Neuronal stem cell (in vitro differentiated cells): ENCODE measurements around the gene TIMM10.

ENCODE experiments used
- DNase-seq: peaks from one replicate; pipeline ENCODE4 v3.0.0-alpha.2; 2013; ENCODE audit warnings: low spot score
- H2AFZ ChIP-seq: one replicate; pipeline ENCODE4 v1.6.1; 2013; ENCODE audit warnings: mild to moderate bottlenecking, low read length, inconsistent platforms
- H2AK5ac ChIP-seq: 2 replicates; pipeline ENCODE4 v1.6.1; 2013; ENCODE audit warnings: low read depth, mild to moderate bottlenecking, inconsistent platforms, low read length, moderate library complexity, mixed read lengths
- H2BK120ac ChIP-seq: 2 replicates; pipeline ENCODE4 v1.6.1; 2013; ENCODE audit warnings: low read depth, mild to moderate bottlenecking, inconsistent platforms, low read length, moderate library complexity, mixed read lengths
- H2BK12ac ChIP-seq: one replicate; pipeline ENCODE4 v1.6.1; 2013; ENCODE audit warnings: low read length, inconsistent platforms
- H2BK15ac ChIP-seq: 2 replicates; pipeline ENCODE4 v1.6.1; 2013; ENCODE audit warnings: mild to moderate bottlenecking, low read length, inconsistent platforms, mixed read lengths
- H2BK5ac ChIP-seq: one replicate; pipeline ENCODE4 v1.6.1; 2013; ENCODE audit warnings: inconsistent platforms, mild to moderate bottlenecking, low read length, moderate library complexity
- H3K14ac ChIP-seq: one replicate; pipeline ENCODE4 v1.6.1; 2013; ENCODE audit warnings: low read length, inconsistent platforms
- H3K18ac ChIP-seq: 2 replicates; pipeline ENCODE4 v1.6.1; 2013; ENCODE audit warnings: low read length, inconsistent platforms
- H3K23ac ChIP-seq: 2 replicates; pipeline ENCODE4 v1.6.1; 2013; ENCODE audit warnings: low read depth, mild to moderate bottlenecking, mixed read lengths, low read length, inconsistent platforms; ENCODE audit not compliant: poor library complexity
- H3K27ac ChIP-seq: replicated peaks from 3 replicates; pipeline ENCODE4 v1.5.1; 2013; ENCODE audit warnings: low read length, inconsistent platforms
- H3K27me3 ChIP-seq, 3 experiments: 2 replicates each; pipeline ENCODE4 v1.6.1; 2013; ENCODE audit warnings: low read length in 3 of 3, mild to moderate bottlenecking in 2 of 3, inconsistent platforms in 1 of 3, low read depth in 1 of 3, mixed read lengths in 1 of 3, moderate library complexity in 1 of 3; ENCODE audit not compliant: control insufficient read depth in 3 of 3, insufficient read depth in 3 of 3
- H3K36me3 ChIP-seq, 2 donors: replicated peaks in 1 of 2; 2 replicates each; pipeline ENCODE4 v1.6.1; 2013; ENCODE audit warnings: low read length in 2 of 2; ENCODE audit not compliant: control insufficient read depth in 2 of 2, insufficient read depth in 2 of 2
- H3K4ac ChIP-seq: 2 replicates; pipeline ENCODE4 v1.6.1; 2013; ENCODE audit warnings: inconsistent platforms, mild to moderate bottlenecking, low read length, moderate library complexity
- H3K4me1 ChIP-seq, 2 donors: 1 replicate in 1 of 2; 2 replicates in 1 of 2; pipeline ENCODE4 v1.6.1; 2013; ENCODE audit warnings: low read length in 2 of 2, low read depth in 1 of 2; ENCODE audit not compliant: control insufficient read depth in 2 of 2, insufficient read depth in 1 of 2
- H3K4me2 ChIP-seq: one replicate; pipeline ENCODE4 v1.6.1; 2013; ENCODE audit warnings: mild to moderate bottlenecking, low read length, inconsistent platforms; ENCODE audit not compliant: insufficient read depth, poor library complexity, severe bottlenecking
- H3K4me3 ChIP-seq, 2 donors: 2 replicates each; pipeline ENCODE4 v1.5.1; 2013; ENCODE audit warnings: low read length in 2 of 2, mild to moderate bottlenecking in 2 of 2, inconsistent platforms in 1 of 2, moderate library complexity in 1 of 2
- H3K79me1 ChIP-seq: one replicate; pipeline ENCODE4 v1.6.1; 2013; ENCODE audit warnings: low read depth, mild to moderate bottlenecking, inconsistent platforms, low read length, moderate library complexity
- H3K9ac ChIP-seq: one replicate; pipeline ENCODE4 v1.6.1; 2013; ENCODE audit warnings: mild to moderate bottlenecking, low read depth, low read length, inconsistent platforms; ENCODE audit not compliant: poor library complexity
- H3K9me3 ChIP-seq, 2 donors: replicated peaks in 1 of 2; 2 replicates each; pipeline versions ENCODE3 to v1.6.1; 2013; ENCODE audit warnings: low read length in 2 of 2, mild to moderate bottlenecking in 2 of 2, inconsistent platforms in 1 of 2, low read depth in 1 of 2, mixed read lengths in 1 of 2, moderate library complexity in 1 of 2; ENCODE audit not compliant: control insufficient read depth in 2 of 2, insufficient read depth in 1 of 2
- H4K8ac ChIP-seq: one replicate; pipeline ENCODE4 v1.6.1; 2013; ENCODE audit warnings: low read depth, mild to moderate bottlenecking, inconsistent platforms, low read length, moderate library complexity
- H4K91ac ChIP-seq: one replicate; pipeline ENCODE4 v1.6.1; 2013; ENCODE audit warnings: low read length, low read depth, mild to moderate bottlenecking, inconsistent platforms; ENCODE audit not compliant: poor library complexity
- whole genome bisulfite sequencing, 2 donors: extraction: QIAGEN DNeasy Blood & Tissue Kit; methylation state at CpG; one replicate each; pipeline ENCODE4 v1.1.7; 2013; ENCODE audit warnings: missing lambda C conversion rate in 2 of 2, mixed read lengths in 1 of 2; ENCODE audit not compliant: insufficient read length in 2 of 2, insufficient replicate concordance in 1 of 2; ENCODE audit errors: extremely low coverage in 2 of 2; 5-methylcytosine and 5-hydroxymethylcytosine counted together

Gene TIMM10

DNA sequence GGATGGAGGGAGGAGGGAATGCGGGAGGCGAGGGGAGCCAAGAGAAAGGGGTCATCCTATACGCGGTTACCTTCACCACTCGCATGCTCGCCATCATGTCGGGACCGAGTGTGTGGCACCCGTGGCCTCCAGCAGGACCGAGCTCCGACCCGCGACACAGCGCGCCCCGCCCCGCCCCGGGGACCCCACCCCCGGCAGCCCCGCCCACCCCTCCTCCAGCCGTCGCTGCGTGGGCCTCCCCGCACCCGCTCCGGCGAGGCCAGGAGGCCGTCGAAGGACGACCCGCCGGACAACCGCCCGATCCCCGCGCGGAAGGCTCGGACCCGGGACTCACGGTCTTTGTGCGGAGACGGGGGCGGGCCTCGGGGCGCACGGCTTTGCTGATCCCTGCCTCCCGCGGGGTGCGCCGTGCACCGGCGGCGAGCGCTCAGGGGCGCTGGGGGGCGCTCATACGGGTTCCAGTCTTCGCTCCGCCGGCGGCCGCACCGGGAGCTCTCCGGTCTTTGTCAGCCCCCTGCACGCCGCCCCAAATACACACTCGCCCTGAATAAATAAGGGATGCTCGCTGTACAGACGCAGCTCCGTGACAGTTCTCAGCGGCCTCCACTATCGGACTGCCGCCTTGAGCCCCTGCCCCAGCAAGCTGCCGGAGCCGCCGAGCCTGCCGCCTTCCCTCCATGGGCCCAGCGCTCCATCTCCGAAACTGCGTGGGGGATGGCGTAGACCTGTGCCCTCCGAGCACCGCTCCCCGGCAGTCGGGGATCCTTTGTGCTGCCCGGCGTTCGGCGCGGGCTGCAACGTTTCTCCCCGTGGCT lies 37.2 kb upstream of the TIMM10 start, which contains the start of gene UBE2L6:
UBE2L6 (minus strand) TSS at position 158 of the 815 bp plus-strand sequence; CDS start at position 97, 61 bp downstream.
- H3K27me3 ChIP-seq = no peaks in the 10 kb centered on the region

DNA sequence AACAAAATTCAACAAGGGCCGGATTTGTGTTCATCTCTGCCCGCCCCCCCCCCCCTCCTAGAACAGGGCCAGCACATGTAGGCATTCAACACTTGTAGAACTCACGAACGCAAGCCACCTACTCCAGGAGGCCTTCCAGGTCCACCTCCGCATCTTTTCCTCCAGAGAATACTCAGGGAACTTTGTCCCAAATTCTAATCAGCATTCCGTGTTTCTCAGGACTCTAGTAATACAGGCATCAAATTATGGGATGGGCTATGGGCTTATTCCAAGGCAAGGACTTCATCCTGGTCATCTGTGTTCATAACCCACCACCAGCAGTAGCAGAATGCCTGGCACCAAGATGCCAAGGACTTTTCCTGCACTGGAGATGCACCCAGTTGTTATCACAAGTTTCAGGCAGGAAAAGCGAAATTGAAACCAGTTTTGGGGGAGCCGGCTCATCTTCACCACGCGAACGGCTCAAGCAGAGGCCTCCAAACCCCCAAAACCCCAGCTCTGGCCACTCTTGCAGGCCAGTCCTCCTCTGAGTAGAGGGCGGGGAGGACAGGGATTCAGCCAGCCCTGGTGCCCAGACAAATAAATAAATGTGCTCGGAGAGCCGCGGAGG lies 36.5 kb upstream of the TIMM10 start:
- peak overlapping the region; percentile 96 for H2AFZ ChIP-seq

More for the DNA sequence above, 37.2 kb upstream of the TIMM10 start, which contains the start of gene UBE2L6:
- H2BK5ac ChIP-seq = peak within 1 kb of the TSS; percentile 99
- peak within 1 kb of the TSS; percentile 89 for H2BK120ac ChIP-seq
- peaks cover 3% of the 10 kb centered on the region for H3K79me1 ChIP-seq
- no CpG with 5 or more reads among the region's 92 CpGs for WGBS, 2 donors
- H3K4me2 ChIP-seq = peak within 1 kb of the TSS; percentile 96
- H3K14ac ChIP-seq = peak within 1 kb of the TSS; percentile 94
- H2AFZ ChIP-seq = peak within 1 kb of the TSS; percentile 96
- peaks cover 15 to 22% of the 10 kb centered on the region in 2 donors for H3K4me1 ChIP-seq
- peak within 1 kb of the TSS; percentile 96 to 98 for H3K4me3 ChIP-seq
- peak within 1 kb of the TSS; percentile 98 for H4K91ac ChIP-seq
- peak within 1 kb of the TSS; percentile 96 for H3K27ac ChIP-seq
- peak within 1 kb of the TSS; percentile 96 for H3K23ac ChIP-seq
- H3K9ac ChIP-seq = peak within 1 kb of the TSS; percentile 100
- H3K9me3 ChIP-seq = peaks cover 0 to 2% of the 10 kb centered on the region in 2 donors
- peak within 1 kb of the TSS; percentile 100 for H2BK15ac ChIP-seq
- peak; percentile 65 for DNase-seq
- no peak within 1 kb of the TSS for H4K8ac ChIP-seq
- peak within 1 kb of the TSS; percentile 78 for H2BK12ac ChIP-seq
- H3K4ac ChIP-seq = peak within 1 kb of the TSS; percentile 100
- peak within 1 kb of the TSS; percentile 100 for H3K18ac ChIP-seq
- peak within 1 kb of the TSS; percentile 100 for H2AK5ac ChIP-seq
- H3K36me3 ChIP-seq = peaks cover 0 to 9% of the 10 kb centered on the region in 2 donors

DNA sequence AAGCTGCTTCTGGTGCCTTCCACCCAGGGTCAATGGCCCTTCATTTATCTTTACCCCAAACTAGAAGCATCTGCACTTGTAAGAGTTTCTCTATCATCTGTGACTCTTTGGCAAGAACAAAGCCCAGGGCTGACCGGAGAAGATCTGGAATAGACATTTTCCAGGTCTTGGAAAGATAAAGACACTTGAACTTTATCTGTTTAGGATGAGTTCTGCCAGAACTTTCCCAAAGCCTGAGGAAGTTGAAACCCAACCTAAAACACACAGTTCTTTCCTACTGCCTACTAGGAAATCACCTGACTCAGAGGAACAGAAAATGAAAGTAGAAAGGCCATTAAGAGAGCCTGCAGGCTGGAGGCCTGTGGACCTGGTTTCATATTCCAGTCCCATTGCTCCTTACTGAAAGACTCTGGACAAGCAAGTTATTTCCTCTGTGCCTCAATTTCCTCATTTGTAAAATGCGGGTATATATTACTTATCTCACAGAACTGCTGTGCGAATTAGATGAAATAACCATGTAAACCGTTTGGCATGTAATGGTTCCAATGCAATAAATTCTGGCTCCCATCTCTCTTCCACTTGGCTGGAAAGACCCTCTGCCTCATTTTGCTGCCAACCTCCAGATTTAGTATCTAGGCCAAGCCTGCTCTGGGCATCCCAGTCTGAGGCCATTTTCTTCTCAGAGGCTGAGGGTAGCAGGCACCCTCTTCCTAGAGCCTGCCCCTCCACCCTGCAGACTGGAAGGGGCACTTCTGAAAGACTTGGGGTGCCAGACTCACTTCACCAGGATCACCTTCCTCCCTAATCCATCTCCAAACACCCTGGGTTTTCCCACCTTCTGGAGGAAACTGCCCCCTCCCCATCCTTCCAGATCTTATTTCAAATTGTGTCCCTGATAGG lies 35.7 kb upstream of the TIMM10 start:
- H2BK15ac ChIP-seq = no peak overlapping the region
- no peaks in the 10 kb centered on the region for H3K9me3 ChIP-seq
- H4K91ac ChIP-seq = no peak overlapping the region
- no peak overlapping the region for H3K9ac ChIP-seq
- peaks cover 5% of the 10 kb centered on the region for H3K79me1 ChIP-seq
- no peak overlapping the region for H3K14ac ChIP-seq
- H3K36me3 ChIP-seq = peaks cover 0 to 20% of the 10 kb centered on the region in 2 donors
- no CpG with 5 or more reads among the region's 4 CpGs for WGBS, 2 donors
- H3K4ac ChIP-seq = no peak overlapping the region
- H2BK12ac ChIP-seq = no peak overlapping the region
- H2BK5ac ChIP-seq = no peak overlapping the region
- H2BK120ac ChIP-seq = no peak overlapping the region
- H3K4me1 ChIP-seq = peaks cover 15 to 22% of the 10 kb centered on the region in 2 donors
- peak overlapping the region; percentile 96 for H3K4me2 ChIP-seq
- H3K27me3 ChIP-seq = no peaks in the 10 kb centered on the region
- no peak overlapping the region for H3K23ac ChIP-seq
- no peak overlapping the region for H2AFZ ChIP-seq
- H2AK5ac ChIP-seq = peak overlapping the region; percentile 57
- peak overlapping the region; percentile 9 to 98 for H3K4me3 ChIP-seq
- no peak overlapping the region for H4K8ac ChIP-seq
- H3K18ac ChIP-seq = no peak overlapping the region
- no peak for DNase-seq
- H3K27ac ChIP-seq = peak overlapping the region; percentile 11

More for the DNA sequence above, 36.5 kb upstream of the TIMM10 start:
- Histone ChIP-seq H3K79me1 (peaks cover 5% of the 10 kb centered on the region), H3K4me1 (peaks cover 15 to 22% of the 10 kb centered on the region in 2 donors), H3K14ac (no peak overlapping the region), H3K27ac (no peak overlapping the region), H3K4ac (no peak overlapping the region), H2BK12ac (no peak overlapping the region), H2AK5ac (peak overlapping the region; percentile 57), H3K9ac (peak overlapping the region; percentile 94), H3K23ac (peak overlapping the region; percentile 96), H2BK120ac (no peak overlapping the region), H3K18ac (peak overlapping the region; percentile 92), H4K8ac (no peak overlapping the region), H3K9me3 (peaks cover 0 to 2% of the 10 kb centered on the region in 2 donors), H4K91ac (no peak overlapping the region), H3K36me3 (peaks cover 0 to 12% of the 10 kb centered on the region in 2 donors), H3K4me3 (peak overlapping the region; percentile 96 to 98), H2BK15ac (peak overlapping the region; percentile 100), H2BK5ac (peak overlapping the region; percentile 99), H3K4me2 (peak overlapping the region; percentile 96), H3K27me3 (no peaks in the 10 kb centered on the region)
- DNase-seq = no peak
- WGBS, 2 donors = no CpG with 5 or more reads among the region's 15 CpGs
